CD4-positive, alpha-beta T cell treated with Interleukin-6 at 100 ng/mL for 8 hours (primary cell): ENCODE measurements around the gene TCIRG1.

Experiments
- DNase-seq: peaks from one replicate; pipeline ENCODE4 v3.0.0-alpha.2; 2020; ENCODE audit warnings: mixed read lengths, low spot score

TCIRG1 gene

DNA sequence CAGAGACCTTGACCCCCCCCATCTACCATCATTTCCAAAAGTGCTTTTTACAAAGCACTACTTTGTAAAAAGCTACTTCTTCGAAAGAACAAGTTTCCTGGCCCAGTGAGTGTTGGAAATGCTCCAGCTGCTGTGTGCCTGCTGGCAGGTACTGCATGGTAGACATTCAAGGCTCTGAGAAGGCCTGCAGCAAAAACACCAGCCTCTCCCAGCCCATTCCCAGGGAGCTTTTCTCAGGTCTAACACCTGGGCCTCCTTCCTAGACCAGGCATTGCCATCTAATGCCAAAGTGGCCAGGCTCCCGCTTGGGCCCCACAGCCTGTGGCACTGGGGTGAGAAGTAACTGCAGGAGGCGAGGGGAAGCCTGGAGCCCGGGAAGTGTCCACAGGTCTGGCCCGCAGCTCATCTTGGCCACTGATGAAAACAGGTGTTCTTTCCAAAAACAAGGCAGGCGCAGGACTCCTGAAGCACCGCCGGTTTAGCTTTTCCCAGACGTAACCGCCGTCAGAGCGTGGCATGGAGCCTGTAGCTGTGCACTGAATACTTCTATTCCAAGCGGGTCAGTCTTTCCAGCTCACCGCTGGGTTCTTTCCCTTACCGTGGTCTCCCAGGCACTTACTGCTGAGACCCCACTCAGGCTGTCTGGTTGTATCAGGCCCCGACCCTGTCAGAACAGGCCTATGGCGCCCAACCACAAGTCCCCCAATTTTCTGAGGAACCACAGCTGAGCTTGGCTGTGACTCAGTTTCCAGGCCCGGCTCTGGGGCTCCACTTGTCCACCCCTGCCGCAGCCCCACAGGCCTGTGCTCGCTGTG lies 1.2 kb upstream of the TCIRG1 start:
- no peak for DNase-seq

DNA sequence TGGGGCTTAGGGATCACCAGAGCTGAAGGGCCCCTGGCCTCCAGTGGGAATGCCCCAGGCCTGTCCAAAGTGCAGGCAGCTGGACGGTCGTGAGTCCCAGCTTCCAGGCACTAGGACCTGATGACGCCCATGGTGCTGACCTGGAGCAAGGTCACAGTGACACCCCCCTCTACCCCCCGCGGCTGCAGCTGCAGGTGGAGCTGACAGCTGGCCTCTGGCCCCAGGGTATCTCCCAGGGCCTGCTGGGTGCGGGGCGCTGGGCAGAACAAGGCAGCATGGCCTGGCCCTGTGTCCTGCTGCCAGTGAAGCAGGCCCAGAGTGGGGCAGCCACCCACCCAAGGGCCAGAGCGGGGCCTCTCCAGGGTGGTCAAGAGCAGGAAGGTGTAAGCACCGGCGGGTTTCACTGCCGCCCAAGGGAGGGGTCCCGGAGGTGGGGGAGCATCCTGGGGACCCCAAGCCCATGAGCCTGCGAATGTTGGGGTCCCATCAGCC lies 553 bp upstream of the TCIRG1 start:
- DNase-seq = no peak

DNA sequence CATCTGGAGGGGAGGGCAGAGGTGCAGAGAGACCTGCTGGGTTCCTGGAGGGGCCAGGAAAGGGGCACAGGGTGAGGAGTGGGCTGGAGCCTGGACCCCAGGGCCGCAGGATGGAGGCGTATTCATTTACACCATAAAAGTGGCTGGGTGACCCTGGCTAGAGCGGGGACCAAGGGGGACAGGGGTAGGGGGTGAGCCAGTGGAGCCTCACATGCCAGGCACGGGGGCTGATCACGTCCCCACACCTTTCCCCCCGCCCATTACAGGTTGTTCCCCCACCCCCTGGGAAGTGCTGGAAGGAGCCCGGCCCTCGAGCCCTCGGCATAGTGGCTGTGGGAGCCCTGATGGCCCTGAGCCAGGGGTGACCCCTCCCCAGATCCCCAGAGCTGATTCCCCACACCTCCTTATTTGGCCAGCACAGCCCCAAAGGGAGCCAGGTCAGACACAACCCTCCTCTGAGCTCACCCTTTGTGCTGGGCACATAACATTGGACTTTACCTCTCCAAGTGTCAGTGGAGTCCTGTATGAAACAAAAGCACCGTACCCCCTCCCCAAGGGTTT lies 781 bp downstream of the TCIRG1 start:
- no peak for DNase-seq

DNA sequence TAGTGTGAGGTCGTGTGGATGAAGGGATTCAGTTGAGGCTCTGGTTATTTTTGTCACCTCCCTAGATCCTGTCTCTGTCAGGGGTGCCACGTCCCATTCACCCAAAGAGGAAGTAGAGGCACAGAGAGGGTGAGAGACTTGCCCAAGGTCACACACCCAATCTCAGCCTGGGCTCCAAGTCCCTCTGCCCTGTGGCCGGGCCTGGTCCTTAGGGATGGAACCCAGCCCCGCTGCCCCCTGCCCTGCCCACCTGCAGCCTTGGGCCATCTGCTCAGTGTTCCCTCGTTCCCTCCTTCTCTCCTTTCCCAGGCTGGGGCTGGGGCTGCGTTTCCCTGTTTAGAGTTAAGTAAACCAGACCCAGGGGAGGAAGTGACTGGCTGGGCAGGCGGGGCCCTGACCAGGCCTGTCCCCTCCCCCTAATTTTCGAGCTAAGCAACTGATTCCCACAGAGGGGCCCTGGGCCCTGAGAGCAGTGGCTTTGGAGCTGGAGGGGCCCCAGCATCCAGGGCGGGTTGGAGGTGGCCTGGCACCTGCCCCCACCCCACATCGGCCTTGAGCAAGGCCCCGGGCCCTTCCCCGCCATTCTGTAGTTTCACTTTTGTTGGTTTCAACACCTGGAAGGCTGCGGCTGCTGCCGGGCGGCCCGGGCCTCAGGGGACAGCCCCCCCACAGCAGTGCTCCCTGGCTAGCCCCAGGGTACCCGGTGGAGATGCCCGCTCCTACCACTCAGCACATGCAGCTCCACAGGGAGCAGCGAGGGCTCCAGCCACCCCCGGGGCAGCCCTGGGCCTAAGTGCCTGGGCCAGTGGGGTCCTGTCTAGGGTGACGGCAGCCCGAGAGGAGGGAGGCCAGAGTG lies 1.5 kb downstream of the TCIRG1 start:
- peak; percentile 36 for DNase-seq

DNA sequence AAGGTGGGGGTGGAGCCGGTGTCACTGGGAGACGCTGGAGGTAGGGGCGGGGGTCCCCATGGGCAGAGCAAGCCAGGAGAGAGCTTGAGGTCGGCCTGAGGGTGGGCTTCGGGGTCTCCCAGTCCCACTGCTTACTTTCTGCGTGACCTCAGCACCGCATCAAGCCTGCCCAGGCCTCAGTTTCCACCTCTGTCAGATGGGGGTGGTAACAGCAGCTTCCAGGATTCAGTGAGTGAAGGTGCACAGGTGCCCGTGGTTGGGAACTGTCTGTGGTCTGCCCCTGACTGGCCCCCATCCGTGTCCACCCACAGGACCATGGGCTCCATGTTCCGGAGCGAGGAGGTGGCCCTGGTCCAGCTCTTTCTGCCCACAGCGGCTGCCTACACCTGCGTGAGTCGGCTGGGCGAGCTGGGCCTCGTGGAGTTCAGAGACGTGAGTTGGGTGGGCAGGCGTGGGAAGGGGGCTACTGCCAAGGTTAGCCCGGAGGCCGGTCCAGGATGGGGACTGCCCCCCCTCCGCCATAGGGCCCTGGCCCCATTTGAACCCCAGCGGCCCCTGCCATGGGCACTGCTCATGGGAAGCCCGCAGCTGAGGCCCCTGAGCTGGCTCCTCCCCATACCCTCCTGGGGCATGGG lies 2.2 kb downstream of the TCIRG1 start:
- DNase-seq = no peak

DNA sequence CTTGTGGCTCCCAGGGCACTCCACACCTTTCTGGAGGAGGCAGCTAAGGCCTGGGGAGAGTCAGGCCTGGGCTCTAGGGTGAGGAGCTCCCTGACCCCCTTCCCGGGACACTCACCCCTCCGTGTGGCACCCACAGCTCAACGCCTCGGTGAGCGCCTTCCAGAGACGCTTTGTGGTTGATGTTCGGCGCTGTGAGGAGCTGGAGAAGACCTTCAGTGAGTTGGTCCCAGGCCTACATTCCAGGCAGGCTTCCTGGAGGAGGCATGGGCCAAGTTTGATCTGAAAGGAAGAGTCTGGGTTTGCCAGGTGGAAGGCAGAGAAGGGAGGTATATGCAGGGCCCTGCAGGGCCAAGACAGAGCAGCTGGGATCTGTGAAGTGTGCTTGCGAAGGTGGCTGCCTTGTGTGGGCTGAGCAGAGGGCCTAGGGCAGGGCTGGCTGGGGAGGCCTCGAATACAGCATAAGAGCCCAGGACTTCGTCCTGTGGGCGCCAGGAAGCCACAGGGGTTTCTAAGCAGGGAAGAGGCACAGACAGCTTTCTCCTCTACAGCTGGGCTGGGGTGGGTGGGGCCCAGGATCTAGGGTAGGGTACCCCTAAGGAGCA lies 2.9 kb downstream of the TCIRG1 start:
- DNase-seq = no peak

DNA sequence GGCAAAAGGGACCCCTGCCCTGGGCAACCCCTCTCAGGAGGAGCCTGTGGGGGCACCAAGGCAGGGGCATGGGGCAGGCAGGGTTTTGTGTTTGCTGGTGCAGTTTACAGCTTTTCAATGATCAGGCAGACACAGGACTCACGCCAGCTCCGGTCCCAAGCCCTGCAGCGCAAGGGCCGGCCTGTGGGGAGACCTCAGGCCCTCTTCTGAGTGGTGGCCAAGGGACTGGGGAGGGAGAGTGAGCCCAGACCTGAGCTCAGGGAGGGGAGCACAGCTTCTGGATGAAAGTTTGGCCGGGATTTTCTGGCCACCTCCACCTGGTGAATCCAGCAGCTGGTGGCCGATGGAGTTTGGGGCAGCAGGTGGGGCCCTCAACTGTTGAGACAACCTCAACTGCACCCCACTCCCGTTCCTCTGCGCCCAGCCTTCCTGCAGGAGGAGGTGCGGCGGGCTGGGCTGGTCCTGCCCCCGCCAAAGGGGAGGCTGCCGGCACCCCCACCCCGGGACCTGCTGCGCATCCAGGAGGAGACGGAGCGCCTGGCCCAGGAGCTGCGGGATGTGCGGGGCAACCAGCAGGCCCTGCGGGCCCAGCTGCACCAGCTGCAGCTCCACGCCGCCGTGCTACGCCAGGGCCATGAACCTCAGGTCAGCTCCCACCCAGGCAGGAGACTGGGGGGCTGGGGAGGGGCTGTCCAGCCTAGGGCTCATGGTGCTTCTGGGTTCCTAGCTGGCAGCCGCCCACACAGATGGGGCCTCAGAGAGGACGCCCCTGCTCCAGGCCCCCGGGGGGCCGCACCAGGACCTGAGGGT lies 3.6 kb downstream of the TCIRG1 start:
- no peak for DNase-seq

DNA sequence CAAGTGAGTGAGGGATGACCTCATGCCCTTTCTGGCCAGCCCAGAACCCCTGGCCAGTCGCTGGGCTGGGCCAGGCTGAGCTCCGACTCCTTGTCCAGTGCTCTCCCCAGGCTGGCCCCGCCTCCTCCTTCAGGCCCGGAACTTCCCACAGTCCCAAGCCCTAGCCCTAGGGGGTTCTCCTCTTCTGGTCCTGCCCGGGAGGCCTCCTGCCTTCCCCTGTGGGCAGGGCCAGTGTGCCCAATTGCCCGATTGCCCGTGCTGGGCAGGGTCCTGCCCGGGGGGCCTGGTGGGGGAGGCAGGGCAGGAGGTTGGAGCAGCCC lies 4.2 kb downstream of the TCIRG1 start:
- no peak for DNase-seq

DNA sequence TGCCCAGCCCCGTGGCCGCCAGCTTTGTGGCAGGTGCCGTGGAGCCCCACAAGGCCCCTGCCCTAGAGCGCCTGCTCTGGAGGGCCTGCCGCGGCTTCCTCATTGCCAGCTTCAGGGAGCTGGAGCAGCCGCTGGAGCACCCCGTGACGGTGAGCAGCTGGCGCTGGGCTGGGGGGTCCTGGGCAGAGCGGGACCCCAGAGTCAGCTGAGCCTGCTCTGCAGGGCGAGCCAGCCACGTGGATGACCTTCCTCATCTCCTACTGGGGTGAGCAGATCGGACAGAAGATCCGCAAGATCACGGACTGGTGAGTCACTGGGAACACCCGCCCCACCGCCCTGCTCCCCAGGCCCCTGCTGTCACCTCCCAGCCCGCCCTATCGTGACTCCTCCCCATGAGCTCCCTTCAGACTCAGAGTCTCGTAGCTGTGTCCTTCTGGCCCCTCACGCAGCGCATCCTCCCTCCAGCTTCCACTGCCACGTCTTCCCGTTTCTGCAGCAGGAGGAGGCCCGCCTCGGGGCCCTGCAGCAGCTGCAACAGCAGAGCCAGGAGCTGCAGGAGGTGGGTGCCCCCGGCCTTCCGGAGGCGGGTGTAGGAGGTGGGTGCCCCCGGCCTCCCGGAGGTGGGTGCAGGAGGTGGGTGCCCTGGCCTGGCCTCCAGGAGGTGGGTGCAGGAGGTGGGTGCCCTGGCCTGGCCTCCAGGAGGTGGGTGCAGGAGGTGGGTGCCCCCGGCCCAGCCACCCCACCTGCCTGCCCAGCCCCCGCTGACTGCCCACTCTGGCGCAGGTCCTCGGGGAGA lies 4.7 kb downstream of the TCIRG1 start:
- DNase-seq = no peak

DNA sequence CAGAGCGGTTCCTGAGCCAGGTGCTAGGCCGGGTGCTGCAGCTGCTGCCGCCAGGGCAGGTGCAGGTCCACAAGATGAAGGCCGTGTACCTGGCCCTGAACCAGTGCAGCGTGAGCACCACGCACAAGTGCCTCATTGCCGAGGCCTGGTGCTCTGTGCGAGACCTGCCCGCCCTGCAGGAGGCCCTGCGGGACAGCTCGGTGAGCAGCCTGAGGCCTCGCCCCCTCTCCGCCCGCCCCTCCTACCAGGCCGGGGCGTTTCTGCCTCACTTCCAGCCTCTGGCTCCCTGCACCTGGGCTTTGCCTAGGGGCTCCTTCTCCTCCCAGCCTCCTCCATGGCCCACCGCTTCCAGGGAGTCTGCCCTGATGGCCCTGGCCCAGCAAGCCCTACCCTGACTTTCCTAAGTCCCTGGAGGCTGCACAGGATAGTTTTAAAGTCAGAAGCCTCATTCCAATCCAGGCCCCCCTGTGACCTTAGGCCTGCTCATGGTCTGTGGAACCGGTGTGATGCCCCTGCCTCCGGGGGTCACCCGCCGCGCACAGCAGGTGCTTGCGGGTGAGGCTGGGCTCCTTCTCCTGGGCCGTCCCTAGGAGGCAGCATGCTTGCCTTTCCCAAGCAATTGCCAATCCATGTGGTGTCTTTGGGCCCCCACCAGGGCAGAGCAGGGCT lies 5.5 kb downstream of the TCIRG1 start:
- DNase-seq = no peak

DNA sequence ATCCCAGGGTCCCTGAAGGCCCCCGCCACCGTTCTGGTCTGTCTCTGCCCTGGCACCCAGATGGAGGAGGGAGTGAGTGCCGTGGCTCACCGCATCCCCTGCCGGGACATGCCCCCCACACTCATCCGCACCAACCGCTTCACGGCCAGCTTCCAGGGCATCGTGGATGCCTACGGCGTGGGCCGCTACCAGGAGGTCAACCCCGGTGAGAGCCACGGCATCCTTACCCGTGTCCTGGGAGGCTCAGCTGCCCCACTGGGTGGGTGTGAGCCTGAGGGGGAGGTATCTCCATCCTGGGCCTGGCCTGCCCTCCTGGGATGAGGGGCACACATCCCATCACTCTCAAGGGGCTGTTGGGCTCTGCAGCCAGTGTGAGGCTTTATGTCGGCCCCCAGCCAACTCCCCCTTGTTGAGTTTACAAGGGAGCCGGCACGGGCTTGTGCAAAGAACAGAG lies 6.1 kb downstream of the TCIRG1 start:
- DNase-seq = no peak

DNA sequence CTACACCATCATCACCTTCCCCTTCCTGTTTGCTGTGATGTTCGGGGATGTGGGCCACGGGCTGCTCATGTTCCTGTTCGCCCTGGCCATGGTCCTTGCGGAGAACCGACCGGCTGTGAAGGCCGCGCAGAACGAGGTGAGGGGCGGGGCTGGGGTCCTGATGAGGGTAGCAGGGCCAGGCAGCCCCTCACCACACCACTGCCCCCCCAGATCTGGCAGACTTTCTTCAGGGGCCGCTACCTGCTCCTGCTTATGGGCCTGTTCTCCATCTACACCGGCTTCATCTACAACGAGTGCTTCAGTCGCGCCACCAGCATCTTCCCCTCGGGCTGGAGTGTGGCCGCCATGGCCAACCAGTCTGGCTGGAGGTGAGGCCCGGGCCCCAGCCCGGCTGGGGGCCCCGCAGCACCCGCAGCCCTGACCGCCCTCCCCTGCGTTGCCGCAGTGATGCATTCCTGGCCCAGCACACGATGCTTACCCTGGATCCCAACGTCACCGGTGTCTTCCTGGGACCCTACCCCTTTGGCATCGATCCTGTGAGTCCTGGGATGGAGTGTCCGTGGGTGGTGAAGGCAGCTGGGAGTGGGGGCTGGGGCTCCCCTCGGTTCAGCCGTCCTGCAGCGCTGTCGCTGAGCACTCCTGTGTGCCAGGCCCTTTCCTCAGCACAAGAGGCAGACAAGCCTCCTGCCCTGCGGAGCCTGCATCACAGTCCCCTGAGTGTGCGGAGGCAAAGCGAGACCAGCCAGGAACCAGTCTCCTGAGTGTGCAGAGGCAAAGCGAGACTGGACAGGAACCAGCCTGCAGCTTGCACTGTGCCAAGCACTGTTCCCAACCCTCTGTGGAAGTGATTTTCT lies 8.8 kb downstream of the TCIRG1 start:
- DNase-seq = no peak

DNA sequence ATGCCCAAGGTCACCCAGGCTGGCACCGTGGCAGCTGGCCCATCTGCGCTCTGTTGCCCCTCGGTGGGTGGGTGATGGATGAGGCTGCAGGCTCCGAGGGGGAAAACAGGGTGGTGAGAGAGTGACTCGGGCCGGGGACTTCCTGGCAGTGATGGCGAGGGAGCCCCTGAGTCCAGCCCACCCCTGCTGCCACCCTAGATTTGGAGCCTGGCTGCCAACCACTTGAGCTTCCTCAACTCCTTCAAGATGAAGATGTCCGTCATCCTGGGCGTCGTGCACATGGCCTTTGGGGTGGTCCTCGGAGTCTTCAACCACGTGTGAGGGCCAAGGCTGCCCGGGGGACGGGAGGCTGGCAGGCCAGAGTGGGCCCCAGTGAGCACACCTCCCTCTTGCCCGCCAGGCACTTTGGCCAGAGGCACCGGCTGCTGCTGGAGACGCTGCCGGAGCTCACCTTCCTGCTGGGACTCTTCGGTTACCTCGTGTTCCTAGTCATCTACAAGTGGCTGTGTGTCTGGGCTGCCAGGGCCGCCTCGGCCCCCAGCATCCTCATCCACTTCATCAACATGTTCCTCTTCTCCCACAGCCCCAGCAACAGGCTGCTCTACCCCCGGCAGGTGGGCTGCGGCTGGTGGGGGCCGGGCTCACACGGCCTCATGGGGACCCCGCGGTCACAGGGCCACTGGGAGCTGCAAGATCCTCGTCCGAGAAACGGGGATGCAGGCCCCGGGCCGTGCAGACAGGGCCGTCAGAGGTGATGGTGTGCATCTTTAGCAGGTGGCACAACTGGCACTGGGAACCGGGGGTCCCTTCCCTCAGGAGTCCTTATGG lies 10.1 kb downstream of the TCIRG1 start:
- DNase-seq = no peak

DNA sequence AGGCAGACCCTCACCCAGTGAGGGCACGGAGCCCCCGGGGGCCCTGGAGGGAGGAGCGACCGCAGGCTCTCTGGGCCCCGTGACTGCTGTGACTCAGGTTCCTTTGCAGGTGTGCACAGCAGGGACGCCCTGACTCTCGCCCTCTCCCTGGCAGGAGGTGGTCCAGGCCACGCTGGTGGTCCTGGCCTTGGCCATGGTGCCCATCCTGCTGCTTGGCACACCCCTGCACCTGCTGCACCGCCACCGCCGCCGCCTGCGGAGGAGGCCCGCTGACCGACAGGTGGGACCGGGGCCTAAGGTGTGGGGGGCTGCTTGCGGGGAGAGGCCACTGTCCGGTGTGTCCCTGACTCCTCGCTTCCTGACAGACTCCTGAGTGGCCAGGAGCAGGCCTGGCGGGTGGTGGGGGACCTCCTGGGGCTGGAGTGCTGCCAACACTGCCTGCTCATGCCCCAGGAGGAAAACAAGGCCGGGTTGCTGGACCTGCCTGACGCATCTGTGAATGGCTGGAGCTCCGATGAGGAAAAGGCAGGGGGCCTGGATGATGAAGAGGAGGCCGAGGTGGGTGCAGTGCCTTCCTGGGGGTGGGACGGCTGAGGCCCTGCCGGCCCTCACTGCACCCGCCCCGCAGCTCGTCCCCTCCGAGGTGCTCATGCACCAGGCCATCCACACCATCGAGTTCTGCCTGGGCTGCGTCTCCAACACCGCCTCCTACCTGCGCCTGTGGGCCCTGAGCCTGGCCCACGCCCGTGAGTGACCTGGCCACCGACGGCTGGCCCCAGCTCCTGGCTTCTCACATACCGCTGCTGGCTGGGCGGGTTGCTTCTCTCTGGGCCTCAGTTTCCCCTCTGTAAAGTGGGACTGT lies 10.9 kb downstream of the TCIRG1 start:
- no peak for DNase-seq

DNA sequence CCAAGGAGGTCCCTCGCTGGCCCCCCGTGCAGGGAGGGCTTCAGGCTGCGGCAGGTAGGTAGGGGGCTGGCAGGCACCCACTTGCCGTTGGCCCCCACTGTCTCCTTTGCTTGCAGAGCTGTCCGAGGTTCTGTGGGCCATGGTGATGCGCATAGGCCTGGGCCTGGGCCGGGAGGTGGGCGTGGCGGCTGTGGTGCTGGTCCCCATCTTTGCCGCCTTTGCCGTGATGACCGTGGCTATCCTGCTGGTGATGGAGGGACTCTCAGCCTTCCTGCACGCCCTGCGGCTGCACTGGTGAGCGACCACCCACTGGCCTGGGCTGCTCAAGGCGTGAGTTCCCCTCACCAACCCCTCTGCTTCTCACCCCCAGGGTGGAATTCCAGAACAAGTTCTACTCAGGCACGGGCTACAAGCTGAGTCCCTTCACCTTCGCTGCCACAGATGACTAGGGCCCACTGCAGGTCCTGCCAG lies 11.6 kb downstream of the TCIRG1 start:
- no peak for DNase-seq
